ENCODE results near the gene PDP2.

Gene PDP2

DNA sequence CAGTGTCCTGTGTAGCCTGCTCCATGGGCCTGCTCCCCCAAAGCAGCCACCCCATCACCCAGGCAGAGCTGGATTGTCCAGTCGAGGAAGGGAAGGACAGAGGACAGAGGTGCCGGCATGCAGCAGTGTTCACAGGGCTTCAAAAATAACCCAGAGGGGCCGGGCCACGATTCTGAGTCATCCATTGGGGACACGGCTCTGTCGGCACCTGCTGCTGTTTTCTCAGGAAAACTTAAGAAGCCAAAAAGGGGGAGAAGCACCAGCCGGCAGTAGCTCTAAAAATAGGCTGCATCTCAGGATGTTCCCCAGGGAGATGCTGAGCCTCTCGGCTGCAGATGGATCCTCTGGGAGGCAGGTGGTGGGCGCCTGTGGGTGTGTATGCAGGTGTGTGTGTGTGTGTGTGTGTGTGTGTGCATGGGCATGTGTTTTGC, 34.5 kb upstream of the PDP2 start (continued):
- TF ChIP-seq, protein P1, sequence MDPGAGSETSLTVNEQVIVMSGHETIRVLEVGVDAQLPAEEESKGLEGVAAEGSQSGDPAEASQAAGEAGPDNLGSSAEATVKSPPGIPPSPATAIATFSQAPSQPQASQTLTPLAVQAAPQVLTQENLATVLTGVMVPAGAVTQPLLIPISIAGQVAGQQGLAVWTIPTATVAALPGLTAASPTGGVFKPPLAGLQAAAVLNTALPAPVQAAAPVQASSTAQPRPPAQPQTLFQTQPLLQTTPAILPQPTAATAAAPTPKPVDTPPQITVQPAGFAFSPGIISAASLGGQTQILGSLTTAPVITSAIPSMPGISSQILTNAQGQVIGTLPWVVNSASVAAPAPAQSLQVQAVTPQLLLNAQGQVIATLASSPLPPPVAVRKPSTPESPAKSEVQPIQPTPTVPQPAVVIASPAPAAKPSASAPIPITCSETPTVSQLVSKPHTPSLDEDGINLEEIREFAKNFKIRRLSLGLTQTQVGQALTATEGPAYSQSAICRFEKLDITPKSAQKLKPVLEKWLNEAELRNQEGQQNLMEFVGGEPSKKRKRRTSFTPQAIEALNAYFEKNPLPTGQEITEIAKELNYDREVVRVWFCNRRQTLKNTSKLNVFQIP (CRISPR knock-in tag; IDR thresholded peaks at IDR 0.05; ENCODE audit: borderline replicate concordance, low read depth): no peak
- TF ChIP-seq ZC3H10 (CRISPR knock-in tag; IDR thresholded peaks at IDR 0.05): no peak
- TF ChIP-seq SNAI2 (CRISPR knock-in tag; IDR thresholded peaks at IDR 0.05): no peak
- no peak for TF ChIP-seq ZNF70 (CRISPR knock-in tag; IDR thresholded peaks at IDR 0.05)
- no peak for TF ChIP-seq ISL1 (CRISPR knock-in tag; IDR thresholded peaks at IDR 0.05)
- no peak for TF ChIP-seq ZFP30 (CRISPR knock-in tag; IDR thresholded peaks at IDR 0.05)
- TF ChIP-seq ZNF565 (CRISPR knock-in tag; conservative IDR thresholded peaks at IDR 0.05; ENCODE audit: low read depth): no peak
- TF ChIP-seq ARNTL (CRISPR knock-in tag; IDR thresholded peaks at IDR 0.05; ENCODE audit: borderline replicate concordance, low read depth): no peak

DNA sequence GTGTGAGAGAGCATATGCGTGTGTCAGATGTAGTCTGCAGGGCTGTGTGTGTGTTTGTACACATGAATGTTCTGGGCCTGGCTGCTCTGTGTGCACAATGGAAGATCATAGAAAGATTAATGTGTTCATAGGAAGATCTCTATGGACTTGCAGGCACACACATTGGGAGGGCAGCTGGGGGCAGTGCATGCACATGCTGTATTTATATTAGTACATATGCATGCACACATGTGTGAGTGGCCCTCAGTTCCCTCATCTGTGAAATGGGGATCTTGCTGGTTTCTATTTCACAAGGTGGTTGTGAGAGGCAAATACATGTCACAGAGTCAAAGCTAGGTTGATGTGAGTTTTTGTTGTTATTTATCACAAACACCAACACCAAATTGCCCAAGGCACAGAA, 34.0 kb upstream of the PDP2 start:
- ATAC-seq: no peak
- TF ChIP-seq ZNF8 (CRISPR knock-in tag; IDR thresholded peaks at IDR 0.05) (no peak), TCF4 (CRISPR knock-in tag; IDR thresholded peaks at IDR 0.05; ENCODE audit: borderline replicate concordance) (no peak), ISL1 (CRISPR knock-in tag; IDR thresholded peaks at IDR 0.05) (no peak), OSR1 (CRISPR knock-in tag; IDR thresholded peaks at IDR 0.05) (no peak), ZFP30 (CRISPR knock-in tag; IDR thresholded peaks at IDR 0.05) (no peak), SNAI2 (CRISPR knock-in tag; IDR thresholded peaks at IDR 0.05) (no peak), ZC3H10 (CRISPR knock-in tag; IDR thresholded peaks at IDR 0.05) (no peak), RARB (CRISPR knock-in tag; IDR thresholded peaks at IDR 0.05) (no peak), ESRRG (CRISPR knock-in tag; IDR thresholded peaks at IDR 0.05) (no peak)
- TF ChIP-seq, protein P1 (CRISPR knock-in tag; IDR thresholded peaks at IDR 0.05; ENCODE audit: borderline replicate concordance, low read depth): no peak
- TF ChIP-seq, protein P2, sequence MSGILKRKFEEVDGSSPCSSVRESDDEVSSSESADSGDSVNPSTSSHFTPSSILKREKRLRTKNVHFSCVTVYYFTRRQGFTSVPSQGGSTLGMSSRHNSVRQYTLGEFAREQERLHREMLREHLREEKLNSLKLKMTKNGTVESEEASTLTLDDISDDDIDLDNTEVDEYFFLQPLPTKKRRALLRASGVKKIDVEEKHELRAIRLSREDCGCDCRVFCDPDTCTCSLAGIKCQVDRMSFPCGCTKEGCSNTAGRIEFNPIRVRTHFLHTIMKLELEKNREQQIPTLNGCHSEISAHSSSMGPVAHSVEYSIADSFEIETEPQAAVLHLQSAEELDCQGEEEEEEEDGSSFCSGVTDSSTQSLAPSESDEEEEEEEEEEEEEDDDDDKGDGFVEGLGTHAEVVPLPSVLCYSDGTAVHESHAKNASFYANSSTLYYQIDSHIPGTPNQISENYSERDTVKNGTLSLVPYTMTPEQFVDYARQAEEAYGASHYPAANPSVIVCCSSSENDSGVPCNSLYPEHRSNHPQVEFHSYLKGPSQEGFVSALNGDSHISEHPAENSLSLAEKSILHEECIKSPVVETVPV (CRISPR knock-in tag; IDR thresholded peaks at IDR 0.05): no peak

DNA sequence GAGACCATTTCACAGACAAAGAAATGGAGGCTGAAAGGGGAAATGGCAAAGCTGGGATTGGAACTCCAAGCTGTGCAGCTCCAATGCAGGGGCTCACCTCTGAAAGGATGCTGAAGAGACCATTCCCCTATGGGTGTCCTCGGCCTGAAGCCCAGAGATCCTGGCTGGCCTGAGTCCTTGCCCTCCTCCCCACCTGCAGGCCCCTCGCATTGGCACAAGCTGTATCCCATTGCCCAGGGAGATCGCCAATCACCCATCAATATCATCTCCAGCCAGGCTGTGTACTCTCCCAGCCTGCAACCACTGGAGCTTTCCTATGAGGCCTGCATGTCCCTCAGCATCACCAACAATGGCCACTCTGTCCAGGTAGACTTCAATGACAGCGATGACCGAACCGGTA, 33.5 kb upstream of the PDP2 start:
- no peak for TF ChIP-seq OSR1 (CRISPR knock-in tag; IDR thresholded peaks at IDR 0.05)
- no peak for TF ChIP-seq SNAI2 (CRISPR knock-in tag; IDR thresholded peaks at IDR 0.05)
- TF ChIP-seq ZFP3 (CRISPR knock-in tag; IDR thresholded peaks at IDR 0.05): no peak
- TF ChIP-seq, protein P3, sequence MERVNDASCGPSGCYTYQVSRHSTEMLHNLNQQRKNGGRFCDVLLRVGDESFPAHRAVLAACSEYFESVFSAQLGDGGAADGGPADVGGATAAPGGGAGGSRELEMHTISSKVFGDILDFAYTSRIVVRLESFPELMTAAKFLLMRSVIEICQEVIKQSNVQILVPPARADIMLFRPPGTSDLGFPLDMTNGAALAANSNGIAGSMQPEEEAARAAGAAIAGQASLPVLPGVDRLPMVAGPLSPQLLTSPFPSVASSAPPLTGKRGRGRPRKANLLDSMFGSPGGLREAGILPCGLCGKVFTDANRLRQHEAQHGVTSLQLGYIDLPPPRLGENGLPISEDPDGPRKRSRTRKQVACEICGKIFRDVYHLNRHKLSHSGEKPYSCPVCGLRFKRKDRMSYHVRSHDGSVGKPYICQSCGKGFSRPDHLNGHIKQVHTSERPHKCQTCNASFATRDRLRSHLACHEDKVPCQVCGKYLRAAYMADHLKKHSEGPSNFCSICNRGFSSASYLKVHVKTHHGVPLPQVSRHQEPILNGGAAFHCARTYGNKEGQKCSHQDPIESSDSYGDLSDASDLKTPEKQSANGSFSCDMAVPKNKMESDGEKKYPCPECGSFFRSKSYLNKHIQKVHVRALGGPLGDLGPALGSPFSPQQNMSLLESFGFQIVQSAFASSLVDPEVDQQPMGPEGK (CRISPR knock-in tag; IDR thresholded peaks at IDR 0.05; ENCODE audit: borderline replicate concordance): no peak
- no peak for TF ChIP-seq ISL1 (CRISPR knock-in tag; IDR thresholded peaks at IDR 0.05)
- no peak for TF ChIP-seq ZC3H10 (CRISPR knock-in tag; IDR thresholded peaks at IDR 0.05)
- TF ChIP-seq TOX (CRISPR knock-in tag; IDR thresholded peaks at IDR 0.05; ENCODE audit: borderline replicate concordance): no peak
- no peak for ATAC-seq

DNA sequence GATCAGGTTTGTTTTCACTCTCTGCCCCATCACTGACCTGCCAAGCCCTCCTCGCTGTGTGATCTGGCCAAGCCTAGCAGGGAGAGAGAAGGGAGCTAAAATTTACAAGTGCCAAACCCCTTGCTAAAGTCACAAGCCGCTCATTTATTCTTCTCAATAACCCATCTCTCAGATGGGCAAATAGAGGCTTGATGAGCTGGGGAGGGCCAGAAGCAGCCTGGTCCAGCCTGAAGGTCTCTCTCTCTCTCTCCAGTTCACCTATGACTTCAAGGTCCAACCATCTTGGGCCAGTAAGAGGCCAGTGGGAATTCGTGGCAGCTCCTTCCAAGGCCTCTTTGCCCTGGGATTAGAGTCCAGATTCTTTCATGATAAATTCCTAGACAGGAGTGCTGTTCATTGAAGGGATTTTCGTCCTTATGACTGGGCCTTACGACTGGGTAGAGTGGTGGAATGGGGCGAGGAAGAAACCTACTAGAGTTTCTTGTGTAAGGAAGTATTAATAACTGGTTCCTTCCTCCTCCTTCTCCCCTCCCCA, 32.7 kb upstream of the PDP2 start:
- no peak for TF ChIP-seq RARB (CRISPR knock-in tag; IDR thresholded peaks at IDR 0.05)
- TF ChIP-seq ZFP3 (CRISPR knock-in tag; IDR thresholded peaks at IDR 0.05): no peak
- TF ChIP-seq ZFP30 (CRISPR knock-in tag; IDR thresholded peaks at IDR 0.05): no peak
- no peak for TF ChIP-seq GLIS3 (CRISPR knock-in tag; IDR thresholded peaks at IDR 0.05)
- TF ChIP-seq ZC3H10 (CRISPR knock-in tag; IDR thresholded peaks at IDR 0.05): no peak
- no peak for TF ChIP-seq TCF4 (CRISPR knock-in tag; IDR thresholded peaks at IDR 0.05; ENCODE audit: borderline replicate concordance)
- TF ChIP-seq, protein P4, sequence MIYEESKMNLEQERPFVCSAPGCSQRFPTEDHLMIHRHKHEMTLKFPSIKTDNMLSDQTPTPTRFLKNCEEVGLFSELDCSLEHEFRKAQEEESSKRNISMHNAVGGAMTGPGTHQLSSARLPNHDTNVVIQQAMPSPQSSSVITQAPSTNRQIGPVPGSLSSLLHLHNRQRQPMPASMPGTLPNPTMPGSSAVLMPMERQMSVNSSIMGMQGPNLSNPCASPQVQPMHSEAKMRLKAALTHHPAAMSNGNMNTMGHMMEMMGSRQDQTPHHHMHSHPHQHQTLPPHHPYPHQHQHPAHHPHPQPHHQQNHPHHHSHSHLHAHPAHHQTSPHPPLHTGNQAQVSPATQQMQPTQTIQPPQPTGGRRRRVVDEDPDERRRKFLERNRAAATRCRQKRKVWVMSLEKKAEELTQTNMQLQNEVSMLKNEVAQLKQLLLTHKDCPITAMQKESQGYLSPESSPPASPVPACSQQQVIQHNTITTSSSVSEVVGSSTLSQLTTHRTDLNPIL (CRISPR knock-in tag; IDR thresholded peaks at IDR 0.05; ENCODE audit: low read depth): no peak
- TF ChIP-seq, protein P3 (CRISPR knock-in tag; IDR thresholded peaks at IDR 0.05; ENCODE audit: borderline replicate concordance): no peak
- TF ChIP-seq ISL1 (CRISPR knock-in tag; IDR thresholded peaks at IDR 0.05): no peak
- ATAC-seq: no peak

Measured in SK-N-SH treated with all-trans-retinoic acid at 6 μM for 48 hours (cell line).